ENCODE data around the gene TBC1D9.

DNA sequence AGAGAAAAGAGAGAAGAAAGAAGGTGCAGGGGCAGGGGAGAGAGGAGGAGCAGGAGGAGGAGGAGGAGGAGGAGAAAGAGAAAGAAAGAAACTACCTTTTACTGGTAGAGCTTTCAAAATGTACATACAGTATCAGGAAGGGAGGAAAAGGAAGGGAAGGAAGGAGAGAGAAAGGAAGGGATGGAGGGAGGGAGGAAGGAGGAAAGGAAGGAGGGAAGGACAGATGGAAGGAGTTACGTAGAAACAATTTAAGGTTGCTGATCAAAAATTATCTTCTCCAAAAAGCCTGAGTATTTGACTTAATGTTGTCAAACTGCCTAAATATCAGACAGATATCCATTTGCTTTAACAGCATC is 13.4 kb downstream of the TBC1D9 start:
- TF ChIP-seq, protein P1, sequence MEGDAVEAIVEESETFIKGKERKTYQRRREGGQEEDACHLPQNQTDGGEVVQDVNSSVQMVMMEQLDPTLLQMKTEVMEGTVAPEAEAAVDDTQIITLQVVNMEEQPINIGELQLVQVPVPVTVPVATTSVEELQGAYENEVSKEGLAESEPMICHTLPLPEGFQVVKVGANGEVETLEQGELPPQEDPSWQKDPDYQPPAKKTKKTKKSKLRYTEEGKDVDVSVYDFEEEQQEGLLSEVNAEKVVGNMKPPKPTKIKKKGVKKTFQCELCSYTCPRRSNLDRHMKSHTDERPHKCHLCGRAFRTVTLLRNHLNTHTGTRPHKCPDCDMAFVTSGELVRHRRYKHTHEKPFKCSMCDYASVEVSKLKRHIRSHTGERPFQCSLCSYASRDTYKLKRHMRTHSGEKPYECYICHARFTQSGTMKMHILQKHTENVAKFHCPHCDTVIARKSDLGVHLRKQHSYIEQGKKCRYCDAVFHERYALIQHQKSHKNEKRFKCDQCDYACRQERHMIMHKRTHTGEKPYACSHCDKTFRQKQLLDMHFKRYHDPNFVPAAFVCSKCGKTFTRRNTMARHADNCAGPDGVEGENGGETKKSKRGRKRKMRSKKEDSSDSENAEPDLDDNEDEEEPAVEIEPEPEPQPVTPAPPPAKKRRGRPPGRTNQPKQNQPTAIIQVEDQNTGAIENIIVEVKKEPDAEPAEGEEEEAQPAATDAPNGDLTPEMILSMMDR (IDR thresholded peaks at IDR 0.05 in 2 of 3, conservative IDR thresholded peaks at IDR 0.05 in 1 of 3; ENCODE audit: control insufficient read depth in 2 of 3, extremely low read depth in 1 of 3, insufficient read depth in 1 of 3, low read depth in 3 of 3, low read length in 3 of 3), result no peak
- TF ChIP-seq, protein P2, sequence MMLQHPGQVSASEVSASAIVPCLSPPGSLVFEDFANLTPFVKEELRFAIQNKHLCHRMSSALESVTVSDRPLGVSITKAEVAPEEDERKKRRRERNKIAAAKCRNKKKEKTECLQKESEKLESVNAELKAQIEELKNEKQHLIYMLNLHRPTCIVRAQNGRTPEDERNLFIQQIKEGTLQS (IDR thresholded peaks at IDR 0.05; ENCODE audit: borderline replicate concordance, extremely low read depth, low read depth, low read length), result no peak
- TF ChIP-seq SIN3A (IDR thresholded peaks at IDR 0.05; ENCODE audit: low read depth, low read length) (no peak), EP300 (IDR thresholded peaks at IDR 0.05; ENCODE audit: borderline replicate concordance in 1 of 2, control insufficient read depth in 1 of 2, low read depth in 2 of 2, low read length in 2 of 2) (no peak), NR2C2 (IDR thresholded peaks at IDR 0.05; ENCODE audit: borderline replicate concordance, control insufficient read depth, insufficient read length, low read depth) (no peak), POLR2AphosphoS5 (IDR thresholded peaks at IDR 0.05; ENCODE audit: low read length) (no peak)
- TF ChIP-seq, protein P3, sequence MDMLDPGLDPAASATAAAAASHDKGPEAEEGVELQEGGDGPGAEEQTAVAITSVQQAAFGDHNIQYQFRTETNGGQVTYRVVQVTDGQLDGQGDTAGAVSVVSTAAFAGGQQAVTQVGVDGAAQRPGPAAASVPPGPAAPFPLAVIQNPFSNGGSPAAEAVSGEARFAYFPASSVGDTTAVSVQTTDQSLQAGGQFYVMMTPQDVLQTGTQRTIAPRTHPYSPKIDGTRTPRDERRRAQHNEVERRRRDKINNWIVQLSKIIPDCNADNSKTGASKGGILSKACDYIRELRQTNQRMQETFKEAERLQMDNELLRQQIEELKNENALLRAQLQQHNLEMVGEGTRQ (IDR thresholded peaks at IDR 0.05; ENCODE audit: borderline replicate concordance, low read depth, low read length), result no peak
